Measurements from ENCODE around the gene HORMAD2. TPM values are rescaled to one million over a fixed set of nuclear protein-coding genes. Genes with fewer than 3 reads are reported as not detected.

Gene HORMAD2
- total and polyA plus RNA-seq, 2 experiments from 2014 or later, result not detected

GRCh38 chr22:30202531-30203006 lies 122.3 kb downstream of the HORMAD2 start:
- Histone ChIP-seq H3K36me3 (ENCODE audit: low read depth) (no peaks in the 10 kb centered on the region), H3K79me2 (ENCODE audit: insufficient read depth) (no peaks in the 10 kb centered on the region), H3K9me3 (ENCODE audit: low read depth) (no peaks in the 10 kb centered on the region), H3K4me1 (ENCODE audit: insufficient read depth) (peaks cover 41% of the 10 kb centered on the region), H3K27me3 (replicated peaks; ENCODE audit: insufficient read depth) (no peaks in the 10 kb centered on the region), H3F3A (ENCODE audit: insufficient read depth) (peaks cover 30% of the 10 kb centered on the region), H3K4me3 (no peak overlapping the region), H3K9ac (peak overlapping the region; percentile 58), H3K9me2 (ENCODE audit: insufficient read depth) (no peaks in the 10 kb centered on the region), H3K4me2 (ENCODE audit: unreplicated experiment) (no peak overlapping the region), H4K20me1 (ENCODE audit: insufficient read depth) (no peaks in the 10 kb centered on the region), H3K27ac (peak overlapping the region; percentile 64), H2AFZ (peak overlapping the region; percentile 53)
- WGBS, 2 experiments (ENCODE audit: low coverage in 1 of 2, low lambda C conversion rate in 2 of 2, missing lambda C conversion rate in 2 of 2), result 44 to 49% methylated on average over 9 of the region's 9 CpGs
- peak; percentile 69 for DNase-seq
- in situ Hi-C loops (cut with MboI), result no loop called here
- TF ChIP-seq EZH2phosphoT487 (IDR thresholded peaks at IDR 0.05; ENCODE audit: insufficient read depth, low read depth) (no peak), EZH2 (IDR thresholded peaks at IDR 0.05; ENCODE audit: insufficient read depth, poor library complexity, severe bottlenecking) (no peak)

GRCh38 chr22:30204015-30204741 lies 123.9 kb downstream of the HORMAD2 start:
- peak overlapping the region; percentile 98 for H3K27ac ChIP-seq
- no peaks in the 10 kb centered on the region for H4K20me1 ChIP-seq (ENCODE audit: insufficient read depth)
- H3K36me3 ChIP-seq (ENCODE audit: low read depth), result no peaks in the 10 kb centered on the region
- in situ Hi-C loops (cut with MboI), result no loop called here
- peak overlapping the region; percentile 30; the same call in 1 of the 2 replicates for H3K4me3 ChIP-seq
- no peak overlapping the region for H2AFZ ChIP-seq
- 27 to 28% methylated on average over 7 of the region's 7 CpGs for WGBS, 2 experiments (ENCODE audit: low coverage in 1 of 2, low lambda C conversion rate in 2 of 2, missing lambda C conversion rate in 2 of 2)
- no peaks in the 10 kb centered on the region for H3K27me3 ChIP-seq (replicated peaks; ENCODE audit: insufficient read depth)
- H3K4me1 ChIP-seq (ENCODE audit: insufficient read depth), result peaks cover 52% of the 10 kb centered on the region
- no peaks in the 10 kb centered on the region for H3K9me2 ChIP-seq (ENCODE audit: insufficient read depth)
- H3K79me2 ChIP-seq (ENCODE audit: insufficient read depth), result no peaks in the 10 kb centered on the region
- DNase-seq, result no peak
- no peaks in the 10 kb centered on the region for H3K9me3 ChIP-seq (ENCODE audit: low read depth)
- peaks cover 36% of the 10 kb centered on the region for H3F3A ChIP-seq (ENCODE audit: insufficient read depth)
- TF ChIP-seq EZH2phosphoT487 (IDR thresholded peaks at IDR 0.05; ENCODE audit: insufficient read depth, low read depth) (no peak), EZH2 (IDR thresholded peaks at IDR 0.05; ENCODE audit: insufficient read depth, poor library complexity, severe bottlenecking) (no peak)
- H3K9ac ChIP-seq, result peak overlapping the region; percentile 84
- peak overlapping the region; percentile 30 for H3K4me2 ChIP-seq (ENCODE audit: unreplicated experiment)

- Histone ChIP-seq H3K27ac (peak overlapping the region; percentile 98), H3K36me3 (ENCODE audit: low read depth) (no peaks in the 10 kb centered on the region), H3K4me2 (ENCODE audit: unreplicated experiment) (peak overlapping the region; percentile 60), H3K9me2 (ENCODE audit: insufficient read depth) (no peaks in the 10 kb centered on the region), H3K27me3 (replicated peaks; ENCODE audit: insufficient read depth) (no peaks in the 10 kb centered on the region), H3K4me1 (ENCODE audit: insufficient read depth) (peaks cover 54% of the 10 kb centered on the region), H3K9ac (peak overlapping the region; percentile 84), H3K4me3 (peak overlapping the region; percentile 30; the same call in 1 of the 2 replicates), H4K20me1 (ENCODE audit: insufficient read depth) (no peaks in the 10 kb centered on the region), H2AFZ (no peak overlapping the region), H3K9me3 (ENCODE audit: low read depth) (no peaks in the 10 kb centered on the region), H3K79me2 (ENCODE audit: insufficient read depth) (no peaks in the 10 kb centered on the region), H3F3A (ENCODE audit: insufficient read depth) (peaks cover 36% of the 10 kb centered on the region)
- TF ChIP-seq EZH2 (IDR thresholded peaks at IDR 0.05; ENCODE audit: insufficient read depth, poor library complexity, severe bottlenecking) (no peak), EZH2phosphoT487 (IDR thresholded peaks at IDR 0.05; ENCODE audit: insufficient read depth, low read depth) (no peak)
- DNase-seq, result peak; percentile 93
- whole genome bisulfite sequencing, 2 experiments (ENCODE audit: low coverage in 1 of 2, low lambda C conversion rate in 2 of 2, missing lambda C conversion rate in 2 of 2), result 4% methylated on average over 10 of the region's 10 CpGs
- in situ Hi-C loops (cut with MboI), result no loop called here
These were observed 124.5 kb downstream of the HORMAD2 start for GRCh38 chr22:30204742-30205111.

- Histone ChIP-seq H3K4me3 (peak overlapping the region; percentile 30), H3K36me3 (ENCODE audit: low read depth) (no peaks in the 10 kb centered on the region), H3F3A (ENCODE audit: insufficient read depth) (peaks cover 36% of the 10 kb centered on the region), H3K9ac (peak overlapping the region; percentile 84), H2AFZ (no peak overlapping the region), H3K27me3 (replicated peaks; ENCODE audit: insufficient read depth) (no peaks in the 10 kb centered on the region), H3K4me1 (ENCODE audit: insufficient read depth) (peaks cover 54% of the 10 kb centered on the region), H3K9me3 (ENCODE audit: low read depth) (no peaks in the 10 kb centered on the region), H3K79me2 (ENCODE audit: insufficient read depth) (no peaks in the 10 kb centered on the region), H3K4me2 (ENCODE audit: unreplicated experiment) (peak overlapping the region; percentile 60), H3K27ac (peak overlapping the region; percentile 98), H4K20me1 (ENCODE audit: insufficient read depth) (no peaks in the 10 kb centered on the region), H3K9me2 (ENCODE audit: insufficient read depth) (no peaks in the 10 kb centered on the region)
- WGBS, 2 experiments (ENCODE audit: low coverage in 1 of 2, low lambda C conversion rate in 2 of 2, missing lambda C conversion rate in 2 of 2), result 0 to 2% methylated on average over 25 of the region's 25 CpGs
- TF ChIP-seq EZH2phosphoT487 (IDR thresholded peaks at IDR 0.05; ENCODE audit: insufficient read depth, low read depth) (no peak), EZH2 (IDR thresholded peaks at IDR 0.05; ENCODE audit: insufficient read depth, poor library complexity, severe bottlenecking) (no peak)
- DNase-seq, result peak; percentile 97
- in situ Hi-C loops (cut with MboI), result no loop called here
These were observed 125.2 kb downstream of the HORMAD2 start for GRCh38 chr22:30205281-30206115.
